ENCODE measurements around the gene SHISA9. TPM values are rescaled to one million over a fixed set of nuclear protein-coding genes. Genes with fewer than 3 reads are reported as not detected.

SHISA9 gene
- total RNA-seq, 1 experiment from 2014 or later = not detected

GRCh38 chr16:13076878-13077277 lies 175.5 kb downstream of the SHISA9 start:
- no peak overlapping the region for H3K27ac ChIP-seq (ENCODE audit: low read depth, low read length)

GRCh38 chr16:13077816-13078215 lies 176.4 kb downstream of the SHISA9 start:
- no peak for DNase-seq (ENCODE audit: low read depth, low spot score)
- RAD21 ChIA-PET (ENCODE audit: low non-redundant PET in 1 of 2, low total read pairs in 2 of 2, uncharacterized antibody in 2 of 2, unreplicated experiment in 2 of 2) = no interaction called here
- H3K4me3 ChIP-seq (replicated peaks in 1 of 2; ENCODE audit: low read depth in 1 of 2, low read length in 2 of 2) = no peak overlapping the region
- TF ChIP-seq YY1 (IDR thresholded peaks at IDR 0.05; ENCODE audit: extremely low read depth, insufficient replicate concordance, low read depth, low read length) (no peak), FOSL1 (IDR thresholded peaks at IDR 0.05; ENCODE audit: low read depth) (no peak)
- H3K9me2 ChIP-seq (ENCODE audit: insufficient read depth) = no peaks in the 10 kb centered on the region
- H3K27me3 ChIP-seq (ENCODE audit: insufficient read depth, low read length) = no peaks in the 10 kb centered on the region
- H3K36me3 ChIP-seq (ENCODE audit: control insufficient read depth in 1 of 2, insufficient read depth in 2 of 2, low read length in 2 of 2) = no peaks in the 10 kb centered on the region
- no peaks in the 10 kb centered on the region for H3K9me3 ChIP-seq (ENCODE audit: control insufficient read depth in 1 of 2, insufficient read depth in 1 of 2, low read depth in 1 of 2, low read length in 2 of 2)
- ATAC-seq = no peak
- intact Hi-C loops (cut with micrococcal nuclease) = no loop called here
- POLR2A ChIA-PET = no interaction called here
- H2AFZ ChIP-seq (ENCODE audit: low read depth, low read length, poor library complexity, severe bottlenecking) = no peak overlapping the region
- H3K4me2 ChIP-seq (ENCODE audit: low read length) = no peak overlapping the region
- no peak overlapping the region for H3K9ac ChIP-seq (ENCODE audit: low read length)
- CTCF ChIA-PET = no interaction called here
- H3K4me1 ChIP-seq (ENCODE audit: control insufficient read depth in 1 of 2, insufficient read depth in 2 of 2, low read length in 2 of 2) = no peaks in the 10 kb centered on the region
- H4K20me1 ChIP-seq (ENCODE audit: insufficient read depth) = no peaks in the 10 kb centered on the region
- no TSS peak for BruUV-seq (replicated peaks)
- no peak overlapping the region for H3K27ac ChIP-seq (ENCODE audit: low read depth, low read length)
- H3K79me2 ChIP-seq (ENCODE audit: insufficient read depth, low read length) = no peaks in the 10 kb centered on the region

More at GRCh38 chr16:13076878-13077277, 175.5 kb downstream of the SHISA9 start:
- no peak overlapping the region for H3K4me3 ChIP-seq (replicated peaks in 1 of 2; ENCODE audit: low read depth in 1 of 2, low read length in 2 of 2)
- H3K4me2 ChIP-seq (ENCODE audit: low read length) = no peak overlapping the region
- intact Hi-C loops (cut with micrococcal nuclease) = no loop called here
- no peaks in the 10 kb centered on the region for H3K9me2 ChIP-seq (ENCODE audit: insufficient read depth)
- H3K9me3 ChIP-seq (ENCODE audit: control insufficient read depth in 1 of 2, insufficient read depth in 1 of 2, low read depth in 1 of 2, low read length in 2 of 2) = no peaks in the 10 kb centered on the region
- ChIA-PET RAD21 (ENCODE audit: low non-redundant PET in 1 of 2, low total read pairs in 2 of 2, uncharacterized antibody in 2 of 2, unreplicated experiment in 2 of 2) (no interaction called here), POLR2A (no interaction called here), CTCF (no interaction called here)
- no peak overlapping the region for H2AFZ ChIP-seq (ENCODE audit: low read depth, low read length, poor library complexity, severe bottlenecking)
- no peaks in the 10 kb centered on the region for H3K27me3 ChIP-seq (ENCODE audit: insufficient read depth, low read length)
- TF ChIP-seq EGR1 (IDR thresholded peaks at IDR 0.05; ENCODE audit: low read depth) = no peak
- TF ChIP-seq SP1 (IDR thresholded peaks at IDR 0.05; ENCODE audit: low read depth) = no peak
- TF ChIP-seq ELF1 (IDR thresholded peaks at IDR 0.05; ENCODE audit: borderline replicate concordance, low read depth) = no peak
- TF ChIP-seq CTCF (IDR thresholded peaks at IDR 0.05 in 2 of 3, conservative IDR thresholded peaks at IDR 0.05 in 1 of 3; ENCODE audit: borderline replicate concordance in 1 of 3, insufficient read depth in 1 of 3, low read depth in 2 of 3, low read length in 2 of 3) = no peak
- TF ChIP-seq RAD21 (IDR thresholded peaks at IDR 0.05; ENCODE audit: low read depth) = no peak
- TF ChIP-seq YY1 (IDR thresholded peaks at IDR 0.05; ENCODE audit: extremely low read depth, insufficient replicate concordance, low read depth, low read length) = no peak
- no peaks in the 10 kb centered on the region for H3K4me1 ChIP-seq (ENCODE audit: control insufficient read depth in 1 of 2, insufficient read depth in 2 of 2, low read length in 2 of 2)
- no peak for ATAC-seq
- no peak overlapping the region for H3K9ac ChIP-seq (ENCODE audit: low read length)
- BruUV-seq (replicated peaks) = no TSS peak
- H4K20me1 ChIP-seq (ENCODE audit: insufficient read depth) = no peaks in the 10 kb centered on the region
- H3K79me2 ChIP-seq (ENCODE audit: insufficient read depth, low read length) = no peaks in the 10 kb centered on the region
- DNase-seq (ENCODE audit: low read depth, low spot score) = no peak
- no peaks in the 10 kb centered on the region for H3K36me3 ChIP-seq (ENCODE audit: control insufficient read depth in 1 of 2, insufficient read depth in 2 of 2, low read length in 2 of 2)
